Natural killer cell treated with Interleukin-12 subunit alpha and Interleukin-12 subunit beta and Interleukin-15 and Interleukin-18, amount 100 ng/mL, for 72 hours (primary cell): Measurements from ENCODE around the gene RYR2. TPM values are rescaled to one million over a fixed set of nuclear protein-coding genes. Genes with fewer than 3 reads are reported as not detected.

ENCODE experiments used
- ATAC-seq, 2 donors: fragments of 150-1000 bp; cut with Tn5 transposase in 1 of 2; sonication (Bioruptor Pico), chemical (Tn5 transposase) in 1 of 2; 2 replicates each; pipeline ENCODE4 v1.10.0; 2021
- DNase-seq: peaks from one replicate; pipeline ENCODE4 v3.0.0; 2022; ENCODE audit warnings: low spot score
- H3K27ac Mint-ChIP-seq, 2 donors: 1 replicate in 1 of 2; 2 replicates in 1 of 2; pipeline ENCODE4 v1.8.0; 2022; ENCODE audit warnings: mixed read lengths in 2 of 2, mild to moderate bottlenecking in 1 of 2, moderate library complexity in 1 of 2
- H3K27me3 Mint-ChIP-seq, 2 donors: 1 replicate in 1 of 2; 2 replicates in 1 of 2; pipeline ENCODE4 v1.8.0; 2022; ENCODE audit warnings: mixed read lengths in 2 of 2
- H3K36me3 Mint-ChIP-seq: one replicate; pipeline ENCODE4 v1.8.0; 2022; ENCODE audit warnings: mixed read lengths
- H3K4me1 Mint-ChIP-seq, 2 donors: 1 replicate in 1 of 2; 2 replicates in 1 of 2; pipeline ENCODE4 v1.8.0; 2022; ENCODE audit warnings: low read depth in 2 of 2, mixed read lengths in 2 of 2, mild to moderate bottlenecking in 1 of 2
- H3K4me3 Mint-ChIP-seq: one replicate; pipeline ENCODE4 v1.8.0; 2022; ENCODE audit warnings: mixed read lengths
- H3K9me3 Mint-ChIP-seq: 2 replicates; pipeline ENCODE4 v1.8.0; 2022; ENCODE audit warnings: mixed read lengths
- total RNA-seq, 2 donors: library from RNA; stranded (reverse); gene quantifications; one replicate each; pipeline ENCODE4 v1.2.3, GENCODE V29; 2022

Gene RYR2
- total RNA-seq, 2 donors from 2014 or later, result 0.05 TPM; not detected in 1

DNA sequence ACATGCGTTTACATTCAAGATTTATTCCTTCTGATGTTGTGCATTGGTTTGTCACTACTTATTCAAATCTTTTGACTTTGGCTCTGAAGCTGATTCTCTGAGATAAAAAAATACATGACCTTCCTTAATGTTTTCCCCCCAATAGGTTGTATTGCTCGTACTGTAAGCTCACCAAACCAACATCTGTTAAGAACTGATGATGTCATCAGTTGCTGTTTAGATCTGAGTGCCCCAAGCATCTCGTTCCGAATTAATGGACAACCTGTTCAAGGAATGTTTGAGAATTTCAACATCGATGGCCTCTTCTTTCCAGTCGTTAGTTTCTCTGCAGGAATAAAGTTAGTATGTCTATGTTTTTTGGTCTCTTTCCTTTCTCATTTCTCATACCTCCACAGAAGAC, 458.6 kb downstream of the RYR2 start:
- DNase-seq (no peak), ATAC-seq (no peak)
- H3K27ac Mint-ChIP-seq, result no peak overlapping the region
- no peaks in the 10 kb centered on the region for H3K9me3 Mint-ChIP-seq
- H3K4me1 Mint-ChIP-seq, result no peaks in the 10 kb centered on the region
- no peaks in the 10 kb centered on the region for H3K36me3 Mint-ChIP-seq
- no peak overlapping the region for H3K4me3 Mint-ChIP-seq
- no peaks in the 10 kb centered on the region for H3K27me3 Mint-ChIP-seq

DNA sequence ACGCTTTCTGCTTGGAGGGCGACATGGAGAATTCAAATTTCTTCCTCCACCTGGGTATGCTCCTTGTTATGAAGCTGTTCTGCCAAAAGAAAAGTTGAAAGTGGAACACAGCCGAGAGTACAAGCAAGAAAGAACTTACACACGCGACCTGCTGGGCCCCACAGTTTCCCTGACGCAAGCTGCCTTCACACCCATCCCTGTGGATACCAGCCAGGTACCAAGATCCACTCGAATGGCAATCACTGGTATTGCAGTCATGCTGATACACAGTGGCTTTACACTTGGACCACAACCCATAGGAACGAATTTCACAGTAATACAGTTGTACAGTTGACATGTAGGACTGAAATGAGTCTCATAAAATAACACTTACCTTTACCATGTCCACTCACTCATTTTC, 461.3 kb downstream of the RYR2 start:
- H3K4me3 Mint-ChIP-seq, result no peak overlapping the region
- H3K36me3 Mint-ChIP-seq, result no peaks in the 10 kb centered on the region
- DNase-seq (no peak), ATAC-seq (no peak)
- no peak overlapping the region for H3K27ac Mint-ChIP-seq
- H3K4me1 Mint-ChIP-seq, result peaks cover 0 to 8% of the 10 kb centered on the region in 2 donors
- no peaks in the 10 kb centered on the region for H3K27me3 Mint-ChIP-seq
- no peaks in the 10 kb centered on the region for H3K9me3 Mint-ChIP-seq

DNA sequence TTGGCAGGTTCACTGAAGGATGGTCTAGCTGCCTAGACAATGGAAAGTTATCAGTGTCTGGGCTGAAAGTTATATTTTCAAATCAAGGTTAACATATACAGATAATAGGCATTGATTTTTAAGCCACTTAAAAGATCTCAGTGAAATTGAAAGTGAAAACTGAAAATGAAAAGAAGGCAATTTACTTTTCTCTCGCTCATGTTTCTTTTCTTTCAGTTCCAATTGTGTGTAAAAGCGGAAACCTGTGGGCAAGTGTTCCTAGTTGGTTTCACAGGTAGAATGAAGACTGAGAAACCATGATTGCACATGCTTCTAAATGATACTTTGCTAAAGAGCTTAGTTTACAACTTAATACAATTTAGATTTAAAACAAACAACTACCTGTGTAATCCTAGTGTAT, 465.0 kb downstream of the RYR2 start:
- peaks cover 0 to 8% of the 10 kb centered on the region in 2 donors for H3K4me1 Mint-ChIP-seq
- no peaks in the 10 kb centered on the region for H3K36me3 Mint-ChIP-seq
- no peaks in the 10 kb centered on the region for H3K9me3 Mint-ChIP-seq
- ATAC-seq (peak in 1 of 2 donors; percentile 13), DNase-seq (no peak)
- no peak overlapping the region for H3K4me3 Mint-ChIP-seq
- no peak overlapping the region for H3K27ac Mint-ChIP-seq
- peaks cover 0 to 8% of the 10 kb centered on the region in 2 donors for H3K27me3 Mint-ChIP-seq

DNA sequence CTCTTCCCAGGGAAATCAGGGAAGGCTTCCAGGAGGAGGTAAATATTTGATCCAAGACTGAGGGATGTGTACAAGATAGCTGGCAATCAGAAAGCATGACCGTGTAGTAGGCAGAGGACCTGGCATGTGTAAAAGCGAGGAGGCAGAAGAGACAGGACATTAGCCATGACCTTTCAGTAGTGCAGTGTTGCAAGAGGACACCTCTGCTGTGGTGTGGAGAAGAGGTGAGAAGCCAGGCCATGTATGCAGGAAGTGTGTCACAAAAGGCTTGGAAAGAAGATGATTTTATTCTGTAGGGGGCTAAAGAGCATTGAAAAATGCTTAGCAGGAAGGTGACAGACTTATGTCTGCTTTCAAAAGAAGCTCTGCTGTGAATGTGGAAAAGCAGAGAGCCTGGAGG, 467.8 kb downstream of the RYR2 start:
- no peak overlapping the region for H3K4me3 Mint-ChIP-seq
- DNase-seq (no peak), ATAC-seq (no peak)
- peaks cover 0 to 8% of the 10 kb centered on the region in 2 donors for H3K27me3 Mint-ChIP-seq
- no peaks in the 10 kb centered on the region for H3K9me3 Mint-ChIP-seq
- no peak overlapping the region for H3K27ac Mint-ChIP-seq
- no peaks in the 10 kb centered on the region for H3K36me3 Mint-ChIP-seq
- peaks cover 0 to 8% of the 10 kb centered on the region in 2 donors for H3K4me1 Mint-ChIP-seq

DNA sequence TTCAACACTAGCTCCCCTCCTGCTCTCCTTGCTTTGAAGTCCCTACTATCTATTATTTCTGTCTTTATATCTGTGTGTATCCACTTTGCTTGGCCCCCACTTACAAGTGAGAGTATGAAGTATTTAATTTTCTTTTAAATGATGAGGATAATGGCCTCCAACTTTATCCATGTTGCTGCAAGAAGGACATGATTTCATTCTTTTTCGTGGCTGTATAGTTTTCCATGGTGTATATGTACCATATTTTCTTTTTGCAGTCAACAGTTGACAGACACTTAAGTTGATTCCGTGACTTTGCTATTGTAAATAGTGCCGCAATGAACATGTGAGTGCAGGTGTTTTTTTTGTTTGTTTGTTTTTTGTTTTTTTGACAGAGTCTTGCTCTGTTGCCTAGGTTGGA, 483.1 kb downstream of the RYR2 start:
- no peaks in the 10 kb centered on the region for H3K4me1 Mint-ChIP-seq
- H3K36me3 Mint-ChIP-seq, result no peaks in the 10 kb centered on the region
- no peaks in the 10 kb centered on the region for H3K27me3 Mint-ChIP-seq
- no peak overlapping the region for H3K27ac Mint-ChIP-seq
- no peak overlapping the region for H3K4me3 Mint-ChIP-seq
- ATAC-seq, result no peak
- H3K9me3 Mint-ChIP-seq, result peaks cover 7% of the 10 kb centered on the region
- DNase-seq, result no peak

DNA sequence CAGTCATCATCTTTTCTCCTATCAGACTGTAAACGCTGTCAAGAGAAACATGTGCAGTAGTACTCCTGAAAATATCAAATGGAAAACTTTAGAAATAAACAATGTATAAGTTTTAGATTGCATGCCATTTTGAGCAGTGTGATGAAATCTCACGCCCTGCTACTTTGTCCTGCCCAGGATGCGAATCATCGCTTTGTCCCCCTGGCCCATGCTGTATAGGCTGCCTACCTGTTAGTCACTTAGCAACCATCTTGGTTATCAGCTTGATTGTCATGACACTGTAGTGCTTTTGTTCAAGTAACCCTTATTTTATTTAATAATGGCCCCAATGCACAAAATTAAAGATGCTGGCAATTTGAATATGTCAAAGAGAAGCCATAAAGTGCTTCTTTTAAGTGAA, 485.8 kb downstream of the RYR2 start:
- no peak overlapping the region for H3K4me3 Mint-ChIP-seq

DNA sequence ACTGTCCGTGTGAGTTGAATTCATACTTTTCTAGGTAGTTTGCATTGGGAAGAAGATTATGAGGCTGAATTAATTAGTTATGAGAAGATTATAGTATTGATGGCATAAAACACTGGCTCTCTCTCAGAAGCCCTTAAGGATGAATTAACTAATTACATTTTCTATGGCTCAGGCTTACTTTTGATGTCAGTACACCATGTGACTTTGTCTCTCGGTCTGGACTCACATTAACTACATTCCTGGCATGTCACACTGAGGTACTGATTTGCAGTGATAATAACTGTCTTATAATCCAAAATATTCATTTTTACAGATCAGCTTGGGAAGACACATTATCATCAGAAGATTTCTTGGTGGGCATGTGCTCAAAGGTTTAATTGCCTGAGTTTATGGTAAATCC, 486.6 kb downstream of the RYR2 start:
- Mint-ChIP-seq H3K27me3 (no peaks in the 10 kb centered on the region), H3K9me3 (peaks cover 4% of the 10 kb centered on the region), H3K27ac (no peak overlapping the region), H3K36me3 (no peaks in the 10 kb centered on the region), H3K4me1 (no peaks in the 10 kb centered on the region), H3K4me3 (no peak overlapping the region)
- ATAC-seq (no peak), DNase-seq (no peak)

More for the DNA sequence above, 485.8 kb downstream of the RYR2 start:
- no peaks in the 10 kb centered on the region for H3K4me1 Mint-ChIP-seq
- no peaks in the 10 kb centered on the region for H3K27me3 Mint-ChIP-seq
- H3K27ac Mint-ChIP-seq, result no peak overlapping the region
- no peaks in the 10 kb centered on the region for H3K36me3 Mint-ChIP-seq
- ATAC-seq (no peak), DNase-seq (no peak)
- peaks cover 4% of the 10 kb centered on the region for H3K9me3 Mint-ChIP-seq

DNA sequence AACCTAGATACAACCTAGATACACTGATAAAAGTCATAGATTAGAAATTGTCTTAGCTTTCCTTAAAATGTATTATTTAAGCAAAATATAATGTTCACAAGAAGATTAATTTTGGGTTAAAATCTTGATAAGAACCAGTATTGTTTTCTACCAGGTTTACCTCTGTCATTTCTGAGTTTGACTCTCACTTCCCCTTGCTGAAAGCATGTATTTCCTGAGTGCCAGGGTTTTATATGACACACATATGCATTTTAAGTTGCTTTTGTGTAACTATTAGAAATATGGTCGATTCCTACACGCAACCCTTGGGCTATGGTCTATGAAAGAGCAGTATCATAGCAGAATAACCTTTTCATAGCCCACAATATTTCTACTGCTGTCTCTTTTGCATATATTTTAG, 497.1 kb downstream of the RYR2 start:
- no peaks in the 10 kb centered on the region for H3K9me3 Mint-ChIP-seq
- no peaks in the 10 kb centered on the region for H3K36me3 Mint-ChIP-seq
- H3K4me3 Mint-ChIP-seq, result no peak overlapping the region
- no peaks in the 10 kb centered on the region for H3K27me3 Mint-ChIP-seq
- ATAC-seq (no peak), DNase-seq (no peak)
- H3K4me1 Mint-ChIP-seq, result no peaks in the 10 kb centered on the region
- no peak overlapping the region for H3K27ac Mint-ChIP-seq

DNA sequence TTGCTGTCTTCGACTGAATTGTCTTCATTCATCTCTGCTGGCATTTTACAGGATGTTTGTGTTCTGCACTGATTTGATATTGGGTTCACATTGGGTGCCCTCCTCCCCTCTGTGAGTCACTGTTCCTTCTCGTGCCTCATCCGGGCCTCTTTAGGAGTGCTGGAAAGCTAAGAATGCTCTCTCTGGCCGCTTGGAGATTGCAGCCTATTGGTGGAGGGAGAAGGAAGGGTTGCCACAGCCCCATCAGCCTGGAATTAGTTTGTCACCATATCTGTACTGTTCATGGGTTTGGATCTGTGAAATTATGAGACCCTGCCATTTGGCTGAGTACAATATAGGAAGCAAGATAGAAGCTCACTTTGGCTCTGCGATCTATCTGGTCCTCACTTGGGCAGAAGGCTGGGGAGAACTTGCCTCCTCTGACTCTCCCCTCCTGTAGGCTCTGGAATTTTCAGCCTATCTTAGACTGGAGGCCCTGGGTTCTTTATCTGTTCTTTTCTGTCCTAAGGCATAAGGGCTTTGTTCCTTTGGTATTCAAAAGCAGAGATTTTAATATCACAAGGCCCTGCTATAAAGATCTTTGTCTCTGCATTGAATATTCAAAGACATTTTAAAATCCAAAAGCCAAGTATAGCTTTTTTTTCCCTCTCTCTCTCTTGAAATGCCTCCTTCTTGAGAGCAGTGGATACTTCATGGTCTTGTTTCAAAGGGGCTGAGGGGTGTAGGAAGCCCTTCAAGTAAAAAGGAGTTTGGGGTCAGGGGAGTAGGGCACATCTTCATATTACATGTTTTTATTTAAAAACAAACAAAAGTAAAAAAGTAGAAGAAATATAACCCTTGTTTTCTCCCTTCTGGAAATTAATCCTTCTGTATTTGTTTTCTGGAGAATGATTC, 500.8 kb downstream of the RYR2 start:
- H3K4me1 Mint-ChIP-seq, result no peaks in the 10 kb centered on the region
- H3K27me3 Mint-ChIP-seq, result no peaks in the 10 kb centered on the region
- no peak overlapping the region for H3K27ac Mint-ChIP-seq
- no peak overlapping the region for H3K4me3 Mint-ChIP-seq
- no peak for ATAC-seq
- DNase-seq, result no peak
- no peaks in the 10 kb centered on the region for H3K36me3 Mint-ChIP-seq
- H3K9me3 Mint-ChIP-seq, result no peaks in the 10 kb centered on the region

DNA sequence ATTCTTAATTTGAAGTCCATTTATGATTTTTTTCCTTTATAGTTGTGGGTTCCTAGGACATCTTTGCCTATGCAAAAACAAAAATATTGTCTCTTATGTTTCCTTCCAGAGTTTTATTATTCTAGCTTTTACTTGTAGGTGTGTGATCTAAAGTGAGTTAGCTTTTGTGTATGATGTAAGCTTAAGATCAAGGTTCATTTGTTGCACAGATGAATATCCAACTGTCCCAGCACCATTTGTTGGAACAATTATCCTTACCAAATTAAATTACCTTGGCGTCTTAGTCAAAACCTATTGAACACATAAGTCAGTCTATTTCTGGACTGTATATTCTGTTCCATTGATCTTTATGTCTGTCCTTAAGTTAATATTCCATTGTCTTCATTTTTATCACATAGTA, 511.1 kb downstream of the RYR2 start:
- peaks cover 5 to 9% of the 10 kb centered on the region in 2 donors for H3K27me3 Mint-ChIP-seq
- no peaks in the 10 kb centered on the region for H3K9me3 Mint-ChIP-seq
- no peak overlapping the region for H3K27ac Mint-ChIP-seq
- no peaks in the 10 kb centered on the region for H3K4me1 Mint-ChIP-seq
- no peak for ATAC-seq
- DNase-seq, result no peak
- H3K36me3 Mint-ChIP-seq, result no peaks in the 10 kb centered on the region
- H3K4me3 Mint-ChIP-seq, result no peak overlapping the region

DNA sequence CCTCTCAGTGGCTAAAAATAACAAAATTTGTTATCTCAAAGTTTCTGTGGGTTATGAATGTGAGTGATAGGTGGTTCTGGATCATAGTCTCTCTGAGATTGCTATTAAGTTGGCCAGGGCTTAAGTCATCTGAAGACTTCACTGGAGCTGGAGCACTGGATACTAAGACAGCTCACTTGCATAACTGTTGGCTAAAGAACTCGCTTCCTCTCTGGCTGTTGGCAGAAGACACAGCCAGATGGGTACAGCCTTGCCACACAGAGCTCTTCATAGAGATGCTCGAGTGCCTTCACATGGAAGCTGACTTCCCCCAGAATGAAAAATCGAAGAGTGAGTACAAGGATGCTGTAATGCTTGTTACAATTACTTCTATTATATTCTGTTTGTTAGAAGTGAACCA, 514.9 kb downstream of the RYR2 start:
- no peak for DNase-seq
- no peaks in the 10 kb centered on the region for H3K36me3 Mint-ChIP-seq
- no peaks in the 10 kb centered on the region for H3K9me3 Mint-ChIP-seq
- H3K27ac Mint-ChIP-seq, result no peak overlapping the region
- no peak overlapping the region for H3K4me3 Mint-ChIP-seq
- peaks cover 12 to 23% of the 10 kb centered on the region in 2 donors for H3K27me3 Mint-ChIP-seq
- no peak for ATAC-seq
- H3K4me1 Mint-ChIP-seq, result no peaks in the 10 kb centered on the region

DNA sequence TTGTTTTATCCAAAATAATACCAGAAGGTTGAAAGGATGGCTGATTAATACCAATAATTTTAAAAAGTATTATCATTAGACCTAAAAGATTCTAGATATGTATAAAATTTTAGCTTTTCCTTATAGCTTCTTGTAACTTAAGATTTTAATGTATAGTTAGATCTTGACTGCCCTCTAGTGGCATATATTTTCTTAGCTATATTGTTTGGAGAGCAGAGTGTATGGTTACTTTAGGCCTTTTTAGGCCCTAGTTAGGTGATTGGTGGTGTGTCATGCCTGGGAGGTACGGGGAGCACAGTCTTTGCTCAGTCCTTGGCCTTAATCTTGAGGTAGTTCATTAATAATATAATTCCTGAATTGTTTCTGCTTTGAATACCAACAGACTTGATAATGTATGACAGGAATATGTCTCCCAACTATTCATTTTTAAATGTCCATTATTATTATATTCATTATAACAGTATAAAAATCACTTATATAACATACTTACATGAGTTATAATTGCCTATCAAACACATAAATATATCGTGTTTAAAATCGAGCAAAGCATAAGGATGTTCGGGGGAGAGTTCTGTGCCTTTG, 520.3 kb downstream of the RYR2 start:
- Mint-ChIP-seq H3K27ac (no peak overlapping the region), H3K36me3 (no peaks in the 10 kb centered on the region), H3K4me3 (no peak overlapping the region), H3K4me1 (no peaks in the 10 kb centered on the region), H3K27me3 (peaks cover 13 to 18% of the 10 kb centered on the region in 2 donors), H3K9me3 (no peaks in the 10 kb centered on the region)
- ATAC-seq (no peak), DNase-seq (no peak)

DNA sequence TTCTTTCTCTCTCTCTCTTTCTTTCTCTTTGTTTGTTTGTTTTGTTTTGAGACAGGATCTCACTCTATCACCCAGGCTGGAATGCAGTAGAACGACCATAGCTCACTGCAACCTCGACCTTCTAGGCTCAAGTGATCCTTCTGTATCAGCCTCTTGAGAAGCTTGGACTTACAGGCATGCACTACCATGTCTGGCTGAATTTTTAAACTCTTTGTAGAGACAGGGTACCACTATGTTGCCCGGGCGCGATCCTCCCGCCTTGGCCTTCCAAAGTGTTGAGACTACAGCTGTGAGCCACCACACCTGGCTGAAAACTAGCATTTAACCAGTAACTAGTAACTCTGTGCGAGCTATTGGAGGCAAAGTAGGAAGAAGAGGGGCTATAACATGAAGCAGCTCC, 523.3 kb downstream of the RYR2 start:
- H3K4me1 Mint-ChIP-seq, result no peaks in the 10 kb centered on the region
- no peak for ATAC-seq
- H3K9me3 Mint-ChIP-seq, result no peaks in the 10 kb centered on the region
- no peaks in the 10 kb centered on the region for H3K36me3 Mint-ChIP-seq
- no peak overlapping the region for H3K4me3 Mint-ChIP-seq
- H3K27ac Mint-ChIP-seq, result no peak overlapping the region
- peaks cover 13 to 14% of the 10 kb centered on the region in 2 donors for H3K27me3 Mint-ChIP-seq
- no peak for DNase-seq

DNA sequence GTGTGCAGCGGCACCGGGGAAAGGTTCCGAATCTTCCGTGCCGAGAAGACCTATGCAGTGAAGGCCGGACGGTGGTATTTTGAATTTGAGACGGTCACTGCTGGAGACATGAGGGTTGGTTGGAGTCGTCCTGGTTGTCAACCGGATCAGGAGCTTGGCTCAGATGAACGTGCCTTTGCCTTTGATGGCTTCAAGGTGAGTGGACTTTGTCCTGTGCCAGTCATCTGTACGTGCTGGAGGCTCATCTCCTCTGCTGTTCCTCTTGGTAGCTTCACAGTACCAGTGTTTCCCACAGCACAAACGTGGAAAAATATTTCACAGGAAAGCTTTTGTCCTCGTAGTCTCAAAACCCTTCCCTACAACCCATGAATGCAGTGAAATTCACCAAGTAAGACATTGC, 524.6 kb downstream of the RYR2 start:
- Mint-ChIP-seq H3K27me3 (peaks cover 2 to 3% of the 10 kb centered on the region in 2 donors), H3K4me1 (no peaks in the 10 kb centered on the region), H3K36me3 (no peaks in the 10 kb centered on the region), H3K9me3 (no peaks in the 10 kb centered on the region), H3K27ac (no peak overlapping the region), H3K4me3 (no peak overlapping the region)
- ATAC-seq, result no peak
- no peak for DNase-seq
